WTC11 (cell line): ENCODE measurements around the gene EXOC4. TPM values are rescaled to one million over a fixed set of nuclear protein-coding genes. Genes with fewer than 3 reads are reported as not detected.

Source experiments
- ATAC-seq: fragments of 200-7000 bp; cut with Tn5 transposase; 2 replicates; pipeline ENCODE4 v1.10.0; 2021; ENCODE audit warnings: mild to moderate bottlenecking, moderate library complexity
- CTCF ChIA-PET: fragments of 300-600 bp; sonication (Branson Sonifier 250); formaldehyde crosslinking; loops from one replicate; lab custom pipeline; 2021; ENCODE audit warnings: antibody characterized with exemption; lab: Charles Lee
- POLR2A ChIA-PET: fragments of 350-600 bp; sonication (Branson Sonifier 250); formaldehyde crosslinking; loops from one replicate; lab custom pipeline; 2021; ENCODE audit warnings: antibody characterized with exemption; lab: Charles Lee
- DNase-seq: peaks from one replicate; pipeline ENCODE4 v3.0.0; 2021; ENCODE audit warnings: low spot score
- H3K27ac Mint-ChIP-seq: 2 replicates; pipeline ENCODE4 v1.8.0; 2021; ENCODE audit warnings: mixed read lengths
- H3K27me3 Mint-ChIP-seq: 2 replicates; pipeline ENCODE4 v1.8.0; 2021; ENCODE audit warnings: low read depth, mild to moderate bottlenecking, moderate library complexity, mixed read lengths
- H3K36me3 Mint-ChIP-seq: 2 replicates; pipeline ENCODE4 v1.8.0; 2021; ENCODE audit warnings: mixed read lengths
- H3K4me1 Mint-ChIP-seq: 2 replicates; pipeline ENCODE4 v1.8.0; 2022; ENCODE audit warnings: mixed read lengths
- H3K4me3 Mint-ChIP-seq: 2 replicates; pipeline ENCODE4 v1.8.0; 2021; ENCODE audit warnings: mild to moderate bottlenecking, moderate library complexity, mixed read lengths
- H3K9me3 Mint-ChIP-seq: 2 replicates; pipeline ENCODE4 v1.8.0; 2021; ENCODE audit warnings: mixed read lengths
- ATF1 ChIP-seq: sonication (generic); formaldehyde crosslinking; IDR thresholded peaks from 2 replicates; pipeline ENCODE4 v1.8.1; 2023; ENCODE audit warnings: mild to moderate bottlenecking, moderate library complexity, missing genetic modification reagents
- CBFB ChIP-seq: sonication (generic); formaldehyde crosslinking; IDR thresholded peaks from 2 replicates; pipeline ENCODE4 v1.8.1; 2022; ENCODE audit warnings: mild to moderate bottlenecking, low read depth, missing genetic modification reagents
- CREB1 ChIP-seq: sonication (generic); formaldehyde crosslinking; IDR thresholded peaks from 2 replicates; pipeline ENCODE4 v1.8.0; 2023; ENCODE audit warnings: mild to moderate bottlenecking, missing genetic modification reagents
- GRHL2 ChIP-seq: fragments of 250-450 bp; sonication (Bioruptor Pico); IDR thresholded peaks from 2 replicates; pipeline ENCODE4 v1.8.0; 2022; ENCODE audit warnings: mild to moderate bottlenecking, moderate library complexity; ENCODE audit not compliant: insufficient replicate concordance, severe bottlenecking
- GTF2I ChIP-seq: fragments of 250-450 bp; sonication (Bioruptor Pico); conservative IDR thresholded peaks from 2 replicates; pipeline ENCODE4 v1.4.0; 2021; ENCODE audit warnings: mild to moderate bottlenecking
- IRF2 ChIP-seq: sonication (generic); formaldehyde crosslinking; IDR thresholded peaks from 2 replicates; pipeline ENCODE4 v1.8.0; 2022; ENCODE audit warnings: low read depth, missing genetic modification reagents, borderline replicate concordance
- MXD4 ChIP-seq: fragments of 250-450 bp; sonication (Bioruptor Pico); IDR thresholded peaks from 2 replicates; pipeline ENCODE4 v1.8.0; 2021; ENCODE audit warnings: mild to moderate bottlenecking, moderate library complexity, borderline replicate concordance
- NR2C2 ChIP-seq: sonication (generic); formaldehyde crosslinking; IDR thresholded peaks from 2 replicates; pipeline ENCODE4 v1.8.0; 2022; ENCODE audit warnings: mild to moderate bottlenecking, missing genetic modification reagents
- NR3C1 ChIP-seq: sonication (generic); formaldehyde crosslinking; conservative IDR thresholded peaks from 2 replicates; pipeline ENCODE4 v1.8.1; 2023; ENCODE audit warnings: low read depth, mild to moderate bottlenecking, missing genetic modification reagents
- OVOL2 ChIP-seq: fragments of 250-450 bp; sonication (Bioruptor Pico); IDR thresholded peaks from 2 replicates; pipeline ENCODE4 v1.9.0; 2021; ENCODE audit warnings: mild to moderate bottlenecking, borderline replicate concordance
- RELA ChIP-seq: sonication (generic); formaldehyde crosslinking; IDR thresholded peaks from 2 replicates; pipeline ENCODE4 v1.8.1; 2022; ENCODE audit warnings: missing genetic modification reagents, mild to moderate bottlenecking, borderline replicate concordance
- TCF7 ChIP-seq: sonication (generic); formaldehyde crosslinking; IDR thresholded peaks from 2 replicates; pipeline ENCODE4 v1.8.0; 2022; ENCODE audit warnings: mild to moderate bottlenecking, low read depth, missing genetic modification reagents, moderate library complexity
- ZBTB21 ChIP-seq: sonication (generic); formaldehyde crosslinking; IDR thresholded peaks from 2 replicates; pipeline ENCODE4 v1.8.1; 2023; ENCODE audit warnings: mild to moderate bottlenecking, missing genetic modification reagents, borderline replicate concordance
- ZNF232 ChIP-seq: sonication (generic); formaldehyde crosslinking; IDR thresholded peaks from 2 replicates; pipeline ENCODE4 v1.8.0; 2022; ENCODE audit warnings: mild to moderate bottlenecking, missing genetic modification reagents
- ZNF263 ChIP-seq: sonication (generic); formaldehyde crosslinking; IDR thresholded peaks from 2 replicates; pipeline ENCODE4 v1.8.1; 2022; ENCODE audit warnings: low read depth, mild to moderate bottlenecking, moderate library complexity, missing genetic modification reagents
- ZNF671 ChIP-seq: fragments of 250-450 bp; sonication (Bioruptor Pico); IDR thresholded peaks from 2 replicates; pipeline ENCODE4 v1.8.0; 2021; ENCODE audit warnings: mild to moderate bottlenecking
- total RNA-seq: library from RNA; stranded (reverse); gene quantifications from 3 replicates; pipeline ENCODE4 v1.2.3, GENCODE V29; 2021
- TF ChIP-seq, protein P1 (sequence below): fragments of 250-450 bp; sonication (Bioruptor Pico); conservative IDR thresholded peaks from 2 replicates; pipeline ENCODE4 v1.9.0; 2021; ENCODE audit warnings: mild to moderate bottlenecking
- TF ChIP-seq, protein P2 (sequence below): sonication (generic); formaldehyde crosslinking; IDR thresholded peaks from 2 replicates; pipeline ENCODE4 v1.8.1; 2023; ENCODE audit warnings: mild to moderate bottlenecking, missing genetic modification reagents
- TF ChIP-seq, protein P3 (sequence below): sonication (generic); formaldehyde crosslinking; IDR thresholded peaks from 2 replicates; pipeline ENCODE4 v1.8.0; 2022; ENCODE audit warnings: mild to moderate bottlenecking, missing genetic modification reagents
- TF ChIP-seq, protein P4 (sequence below): sonication (generic); formaldehyde crosslinking; IDR thresholded peaks from 2 replicates; pipeline ENCODE4 v1.8.1; 2022; ENCODE audit warnings: missing genetic modification reagents, borderline replicate concordance

The EXOC4 gene
- total RNA-seq, 1 experiment from 2014 or later: 62.0 TPM

DNA sequence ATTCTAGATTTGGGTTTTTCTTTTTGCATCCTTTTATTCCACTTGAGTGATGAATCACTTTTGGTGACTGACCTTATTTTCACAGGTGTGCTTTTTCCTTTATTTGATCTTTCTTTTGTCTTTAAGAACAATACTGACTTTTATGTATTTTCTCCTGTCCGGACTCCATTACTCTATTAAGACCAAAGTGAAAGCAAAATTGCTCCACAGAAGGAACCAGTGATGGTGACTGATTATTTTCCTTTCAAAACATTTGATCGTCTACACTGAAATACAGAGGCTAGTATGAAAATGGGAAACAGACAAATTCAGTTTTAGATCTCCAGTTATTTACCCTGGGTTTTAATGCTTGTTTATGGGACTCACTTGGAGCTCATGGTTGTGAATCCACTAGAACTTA, 15.5 kb downstream of the EXOC4 start:
- H3K36me3 Mint-ChIP-seq: no peaks in the 10 kb centered on the region
- H3K27me3 Mint-ChIP-seq: no peaks in the 10 kb centered on the region
- TF ChIP-seq, protein P1, sequence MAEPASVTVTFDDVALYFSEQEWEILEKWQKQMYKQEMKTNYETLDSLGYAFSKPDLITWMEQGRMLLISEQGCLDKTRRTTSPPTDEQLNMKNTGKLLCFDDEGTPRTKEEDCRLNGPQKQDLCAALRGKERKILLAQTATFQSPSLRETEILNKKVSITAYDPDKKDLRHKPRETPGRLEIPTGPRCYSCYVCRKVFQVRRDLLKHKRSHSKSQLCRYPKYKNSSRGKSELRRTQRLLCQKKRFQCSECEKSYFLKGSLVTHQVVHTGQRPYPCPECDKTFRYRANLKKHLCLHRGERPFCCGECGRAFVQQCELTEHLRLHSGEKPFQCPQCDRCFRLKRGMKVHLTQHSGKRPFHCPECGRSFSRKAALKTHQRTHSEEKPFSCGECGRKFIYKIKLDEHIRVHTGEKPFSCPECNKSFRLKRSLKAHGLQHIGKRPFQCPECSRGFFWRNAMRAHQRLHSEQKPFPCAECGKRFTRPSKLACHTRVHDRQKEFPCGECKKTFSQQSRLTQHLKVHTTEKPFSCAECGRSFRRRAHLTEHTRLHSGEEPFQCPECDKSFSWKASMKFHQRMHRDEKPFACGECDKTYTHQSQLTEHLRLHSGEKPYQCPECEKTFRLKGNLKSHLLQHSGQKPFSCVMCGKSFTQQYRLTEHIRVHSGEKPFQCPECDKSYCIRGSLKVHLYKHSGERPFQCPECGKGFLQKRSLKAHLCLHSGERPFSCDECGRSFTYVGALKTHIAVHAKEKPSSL (CRISPR knock-in tag): no peak
- H3K4me3 Mint-ChIP-seq: no peak overlapping the region
- no peak for ATAC-seq
- POLR2A ChIA-PET: no interaction called here
- H3K4me1 Mint-ChIP-seq: peaks cover 42% of the 10 kb centered on the region
- CTCF ChIA-PET: no interaction called here
- DNase-seq: no peak
- H3K9me3 Mint-ChIP-seq: 0 out of 2 replicates have a peak, but pooled peaks cover 5% of the 10 kb centered on the region
- no peak overlapping the region for H3K27ac Mint-ChIP-seq

DNA sequence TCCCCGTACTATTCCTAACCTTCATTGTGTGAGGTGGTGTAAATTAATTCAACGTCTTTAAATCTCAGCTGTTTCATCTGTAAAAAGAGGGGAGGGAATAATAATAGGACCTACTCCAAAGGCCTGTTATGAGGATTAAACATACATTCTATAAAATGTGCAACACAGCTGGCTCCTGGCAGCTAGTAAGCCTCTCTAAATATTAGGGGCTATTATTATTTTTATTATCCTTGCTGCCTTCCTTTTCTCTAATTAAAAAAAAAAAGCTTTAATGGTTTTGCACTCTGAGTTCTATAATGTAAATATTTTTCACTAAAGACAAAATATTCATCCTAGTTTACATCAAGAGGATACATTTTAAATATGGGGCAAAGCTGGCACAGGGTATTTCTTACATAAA, 19.5 kb downstream of the EXOC4 start:
- DNase-seq (no peak), ATAC-seq (no peak)
- Mint-ChIP-seq H3K36me3 (peaks cover 15% of the 10 kb centered on the region), H3K27ac (no peak overlapping the region), H3K9me3 (0 out of 2 replicates have a peak, but pooled peaks cover under 1% of the 10 kb centered on the region), H3K4me3 (no peak overlapping the region), H3K4me1 (peaks cover 27% of the 10 kb centered on the region), H3K27me3 (no peaks in the 10 kb centered on the region)
- ChIA-PET CTCF (interaction anchor here (2.3 kb wide), 1 partner anchor 162 kb away, joined by 10 read pairs; no protein-coding TSS in a partner anchor), POLR2A (no interaction called here)
- TF ChIP-seq OVOL2 (no peak), TCF7 (CRISPR knock-in tag) (no peak), RELA (CRISPR knock-in tag) (no peak)
- TF ChIP-seq, protein P1 (CRISPR knock-in tag): no peak

DNA sequence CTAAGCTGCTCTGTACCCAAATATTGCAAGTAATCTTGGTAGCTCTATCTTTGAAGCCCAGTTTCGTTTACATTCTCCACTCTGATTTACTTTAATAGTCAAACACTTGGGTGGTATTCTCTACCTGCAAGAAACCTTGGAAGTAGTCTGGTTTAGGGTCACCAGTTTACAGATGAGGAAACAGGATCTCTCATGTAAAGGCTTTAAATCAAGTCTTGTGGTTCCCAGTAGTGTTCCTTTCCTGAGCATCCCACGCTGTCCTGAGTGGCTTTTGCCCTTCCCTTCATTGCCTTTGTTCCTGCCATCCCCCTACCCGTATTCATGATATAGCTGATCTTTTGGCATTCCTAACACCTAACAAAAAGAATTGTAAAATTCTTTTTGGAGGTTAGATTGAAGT, 20.3 kb downstream of the EXOC4 start:
- CTCF ChIA-PET: interaction anchor here (1.1 to 2.3 kb wide), 2 partner anchors 71 to 161 kb away, joined by 4 to 10 read pairs; no protein-coding TSS in a partner anchor
- DNase-seq (no peak), ATAC-seq (no peak)
- H3K36me3 Mint-ChIP-seq: peaks cover 20% of the 10 kb centered on the region
- TF ChIP-seq RELA (CRISPR knock-in tag) (no peak), GRHL2 (CRISPR knock-in tag) (no peak), GTF2I (CRISPR knock-in tag) (no peak), ATF1 (CRISPR knock-in tag) (no peak), MXD4 (CRISPR knock-in tag) (no peak)
- H3K4me3 Mint-ChIP-seq: no peak overlapping the region
- H3K9me3 Mint-ChIP-seq: peaks cover 3% of the 10 kb centered on the region
- H3K27ac Mint-ChIP-seq: no peak overlapping the region; the same call in 1 of the 2 replicates
- peaks cover 19% of the 10 kb centered on the region for H3K4me1 Mint-ChIP-seq
- H3K27me3 Mint-ChIP-seq: no peaks in the 10 kb centered on the region
- POLR2A ChIA-PET: no interaction called here

DNA sequence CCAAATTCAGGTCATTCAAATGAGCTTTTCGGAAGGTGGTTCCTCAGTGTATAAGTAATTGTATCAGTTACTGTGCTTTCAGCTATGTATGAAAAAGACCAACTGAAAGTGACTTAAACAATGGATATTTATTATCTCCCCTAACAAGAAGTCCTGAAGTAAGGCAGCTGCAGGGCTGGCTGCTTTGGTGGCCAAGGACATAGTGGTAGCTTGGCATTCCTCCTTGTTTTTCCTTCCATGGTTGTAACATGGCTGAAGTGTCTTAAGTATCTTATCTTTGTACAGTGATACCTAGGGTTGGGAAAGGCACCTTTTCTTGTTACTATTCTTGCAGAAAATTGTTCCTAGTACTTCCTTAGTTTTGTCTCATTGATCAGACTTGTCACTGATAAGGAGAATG, 21.4 kb downstream of the EXOC4 start:
- Mint-ChIP-seq H3K27me3 (no peaks in the 10 kb centered on the region), H3K9me3 (peaks cover 7% of the 10 kb centered on the region), H3K4me1 (peaks cover 9% of the 10 kb centered on the region), H3K4me3 (no peak overlapping the region), H3K36me3 (peaks cover 27% of the 10 kb centered on the region), H3K27ac (no peak overlapping the region)
- POLR2A ChIA-PET: no interaction called here
- ATAC-seq (no peak), DNase-seq (no peak)
- CTCF ChIA-PET: interaction anchor here (0.9 to 1.6 kb wide), 4 partner anchors 9 to 160 kb away, joined by 3 to 5 read pairs (median 4); no protein-coding TSS in a partner anchor
- TF ChIP-seq OVOL2 (no peak), CREB1 (CRISPR knock-in tag) (no peak), ZBTB21 (CRISPR knock-in tag) (no peak), NR3C1 (no peak), ZNF232 (CRISPR knock-in tag) (no peak), CBFB (no peak), ZNF263 (CRISPR knock-in tag) (no peak), IRF2 (CRISPR knock-in tag) (no peak), NR2C2 (CRISPR knock-in tag) (no peak), ZNF671 (no peak)
- TF ChIP-seq, protein P2, sequence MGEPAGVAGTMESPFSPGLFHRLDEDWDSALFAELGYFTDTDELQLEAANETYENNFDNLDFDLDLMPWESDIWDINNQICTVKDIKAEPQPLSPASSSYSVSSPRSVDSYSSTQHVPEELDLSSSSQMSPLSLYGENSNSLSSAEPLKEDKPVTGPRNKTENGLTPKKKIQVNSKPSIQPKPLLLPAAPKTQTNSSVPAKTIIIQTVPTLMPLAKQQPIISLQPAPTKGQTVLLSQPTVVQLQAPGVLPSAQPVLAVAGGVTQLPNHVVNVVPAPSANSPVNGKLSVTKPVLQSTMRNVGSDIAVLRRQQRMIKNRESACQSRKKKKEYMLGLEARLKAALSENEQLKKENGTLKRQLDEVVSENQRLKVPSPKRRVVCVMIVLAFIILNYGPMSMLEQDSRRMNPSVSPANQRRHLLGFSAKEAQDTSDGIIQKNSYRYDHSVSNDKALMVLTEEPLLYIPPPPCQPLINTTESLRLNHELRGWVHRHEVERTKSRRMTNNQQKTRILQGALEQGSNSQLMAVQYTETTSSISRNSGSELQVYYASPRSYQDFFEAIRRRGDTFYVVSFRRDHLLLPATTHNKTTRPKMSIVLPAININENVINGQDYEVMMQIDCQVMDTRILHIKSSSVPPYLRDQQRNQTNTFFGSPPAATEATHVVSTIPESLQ (CRISPR knock-in tag): no peak
- TF ChIP-seq, protein P3, sequence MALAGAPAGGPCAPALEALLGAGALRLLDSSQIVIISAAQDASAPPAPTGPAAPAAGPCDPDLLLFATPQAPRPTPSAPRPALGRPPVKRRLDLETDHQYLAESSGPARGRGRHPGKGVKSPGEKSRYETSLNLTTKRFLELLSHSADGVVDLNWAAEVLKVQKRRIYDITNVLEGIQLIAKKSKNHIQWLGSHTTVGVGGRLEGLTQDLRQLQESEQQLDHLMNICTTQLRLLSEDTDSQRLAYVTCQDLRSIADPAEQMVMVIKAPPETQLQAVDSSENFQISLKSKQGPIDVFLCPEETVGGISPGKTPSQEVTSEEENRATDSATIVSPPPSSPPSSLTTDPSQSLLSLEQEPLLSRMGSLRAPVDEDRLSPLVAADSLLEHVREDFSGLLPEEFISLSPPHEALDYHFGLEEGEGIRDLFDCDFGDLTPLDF: no peak
- TF ChIP-seq, protein P4, sequence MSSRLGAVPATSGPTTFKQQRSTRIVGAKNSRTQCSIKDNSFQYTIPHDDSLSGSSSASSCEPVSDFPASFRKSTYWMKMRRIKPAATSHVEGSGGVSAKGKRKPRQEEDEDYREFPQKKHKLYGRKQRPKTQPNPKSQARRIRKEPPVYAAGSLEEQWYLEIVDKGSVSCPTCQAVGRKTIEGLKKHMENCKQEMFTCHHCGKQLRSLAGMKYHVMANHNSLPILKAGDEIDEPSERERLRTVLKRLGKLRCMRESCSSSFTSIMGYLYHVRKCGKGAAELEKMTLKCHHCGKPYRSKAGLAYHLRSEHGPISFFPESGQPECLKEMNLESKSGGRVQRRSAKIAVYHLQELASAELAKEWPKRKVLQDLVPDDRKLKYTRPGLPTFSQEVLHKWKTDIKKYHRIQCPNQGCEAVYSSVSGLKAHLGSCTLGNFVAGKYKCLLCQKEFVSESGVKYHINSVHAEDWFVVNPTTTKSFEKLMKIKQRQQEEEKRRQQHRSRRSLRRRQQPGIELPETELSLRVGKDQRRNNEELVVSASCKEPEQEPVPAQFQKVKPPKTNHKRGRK (CRISPR knock-in tag): no peak
